GM18511 (cell line): ENCODE data around the gene SERPINE3.

Source experiments
- ATAC-seq: cut with Tn5 transposase; IDR thresholded peaks from one replicate; pipeline ENCODE4 v1.9.1; 2021; ENCODE audit warnings: mild to moderate bottlenecking, moderate library complexity; ENCODE audit not compliant: unreplicated experiment

SERPINE3 gene

DNA sequence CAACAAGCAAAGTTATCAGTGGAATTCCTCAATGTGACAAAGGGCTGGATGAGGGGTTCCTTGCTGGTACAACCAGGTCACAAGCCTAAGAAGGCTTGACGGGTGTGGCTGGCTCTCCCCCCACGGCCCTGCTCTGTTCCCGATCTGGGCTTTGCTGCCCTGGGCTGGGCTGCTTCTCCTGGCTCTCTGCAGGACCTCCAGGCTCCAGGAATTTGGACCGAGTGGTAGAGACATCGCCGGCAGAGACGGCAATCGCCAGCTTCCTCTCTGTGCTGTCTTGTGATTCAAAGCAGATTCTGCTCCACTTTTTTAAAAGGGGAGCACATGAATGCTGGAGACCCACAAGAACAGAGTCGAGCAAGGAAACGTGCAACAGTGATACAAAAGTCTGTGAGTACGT is at the start of gene SERPINE3:
TSS of gene SERPINE3 (plus strand) at position 338 of the 400 bp plus-strand sequence. CDS start 1,401 bp downstream, outside the sequence.
- no peak for ATAC-seq

DNA sequence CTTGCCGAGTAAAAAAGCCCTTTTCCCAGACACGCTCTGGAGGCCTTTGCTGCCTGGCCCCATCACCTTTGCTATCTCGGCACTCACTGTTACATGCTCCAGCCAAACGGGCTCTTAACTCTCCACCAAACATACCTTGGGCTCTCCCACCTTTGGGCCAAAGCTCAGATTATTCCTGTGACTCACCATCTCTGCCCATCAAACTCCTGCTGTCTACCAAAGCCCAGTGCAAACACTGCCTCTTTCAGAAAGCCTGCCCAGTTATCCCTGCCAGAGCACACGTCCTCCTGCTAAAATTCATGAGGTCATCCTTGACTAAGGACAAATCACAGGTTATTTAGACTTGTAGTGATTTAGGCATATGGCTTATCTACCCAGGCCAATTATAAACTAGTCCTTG is 48.1 kb upstream of the SERPINE3 start:
- no peak for ATAC-seq

DNA sequence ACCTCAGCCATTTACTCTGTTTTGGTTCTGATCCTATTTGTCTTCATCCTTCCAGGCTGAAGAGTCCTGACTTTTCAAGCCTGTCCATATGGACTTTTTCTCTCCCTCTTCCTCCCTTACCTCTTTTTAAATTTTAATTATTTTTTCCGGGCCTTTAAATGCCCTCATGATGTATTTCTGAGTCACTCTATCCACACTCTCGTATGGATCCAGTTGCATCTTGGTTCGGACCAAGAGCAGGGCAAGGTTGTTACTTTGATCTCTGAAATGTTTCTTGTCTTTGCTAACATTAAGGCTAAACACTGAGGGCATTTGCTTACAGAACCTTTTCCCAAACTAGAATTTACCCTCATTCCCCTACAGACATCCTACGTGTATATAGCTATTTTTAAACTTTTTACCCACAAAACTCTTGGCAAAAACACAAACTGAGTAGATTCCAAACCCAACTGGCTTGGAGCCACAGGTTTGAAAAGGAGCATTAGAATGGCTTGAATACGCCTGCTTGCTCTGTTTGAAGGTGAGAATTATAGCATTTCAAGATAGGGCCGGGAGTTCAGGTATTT is 47.4 kb upstream of the SERPINE3 start:
- no peak for ATAC-seq

DNA sequence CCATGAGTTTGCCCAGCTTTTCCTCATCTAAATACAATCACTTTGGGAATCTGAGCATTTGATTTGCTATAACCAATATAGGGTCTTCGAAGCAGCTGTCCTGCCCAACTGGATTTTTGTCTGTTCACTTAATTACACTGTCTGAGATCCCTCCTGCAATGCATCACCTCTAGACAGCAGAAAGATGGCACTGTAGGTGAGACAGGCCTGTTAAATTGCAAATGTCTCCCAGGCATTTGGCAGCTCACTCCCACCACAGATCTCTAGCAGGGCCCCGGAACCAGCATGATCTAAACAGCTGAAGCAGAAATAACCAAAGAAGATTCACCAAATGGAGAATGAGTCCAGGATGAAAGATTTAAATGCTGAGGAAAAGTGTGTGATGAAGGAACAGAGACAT is 41.9 kb upstream of the SERPINE3 start:
- no peak for ATAC-seq

DNA sequence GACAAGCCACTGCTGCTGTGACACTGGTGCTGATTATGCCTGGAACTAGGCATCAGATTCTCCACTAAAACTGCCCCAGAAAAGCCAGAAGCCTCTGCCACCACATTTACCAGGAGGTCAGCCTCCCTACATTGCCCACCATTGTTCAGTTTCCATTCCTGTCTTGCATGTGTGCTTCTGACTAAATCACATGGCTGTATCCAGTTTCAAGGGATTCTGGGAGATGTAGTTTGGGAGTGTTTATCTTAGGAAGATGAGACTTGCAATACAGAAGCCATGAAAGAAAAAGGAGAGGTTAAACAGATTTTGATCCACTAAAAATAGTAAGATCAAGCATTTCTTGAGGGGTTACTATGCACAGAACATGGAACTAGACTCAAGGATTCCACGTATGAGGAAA is 40.7 kb upstream of the SERPINE3 start:
- ATAC-seq = no peak

DNA sequence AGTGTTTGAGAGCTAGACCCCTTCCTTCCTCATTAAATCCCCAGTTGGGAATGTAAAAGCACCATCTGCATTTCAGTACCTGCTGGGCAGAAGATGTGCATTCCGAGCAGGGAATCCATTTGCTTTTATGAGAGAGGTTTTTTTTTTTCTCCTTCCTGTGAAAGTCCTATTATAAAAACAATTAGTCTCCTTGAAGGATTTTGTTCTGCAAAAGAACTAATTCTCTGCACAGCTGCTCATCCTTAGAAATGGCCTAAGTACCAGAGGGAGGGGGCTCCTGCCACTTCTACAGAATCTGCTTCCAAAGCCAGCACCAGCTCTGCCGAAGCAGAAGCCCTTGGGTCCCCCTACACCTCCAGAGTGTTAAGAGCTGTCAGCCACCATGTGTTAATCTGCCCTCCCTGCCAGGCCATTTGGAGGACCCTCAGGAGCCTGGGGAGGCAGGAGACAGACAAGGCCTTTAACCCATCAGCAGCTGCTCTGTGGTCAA is 36.4 kb upstream of the SERPINE3 start:
- no peak for ATAC-seq

DNA sequence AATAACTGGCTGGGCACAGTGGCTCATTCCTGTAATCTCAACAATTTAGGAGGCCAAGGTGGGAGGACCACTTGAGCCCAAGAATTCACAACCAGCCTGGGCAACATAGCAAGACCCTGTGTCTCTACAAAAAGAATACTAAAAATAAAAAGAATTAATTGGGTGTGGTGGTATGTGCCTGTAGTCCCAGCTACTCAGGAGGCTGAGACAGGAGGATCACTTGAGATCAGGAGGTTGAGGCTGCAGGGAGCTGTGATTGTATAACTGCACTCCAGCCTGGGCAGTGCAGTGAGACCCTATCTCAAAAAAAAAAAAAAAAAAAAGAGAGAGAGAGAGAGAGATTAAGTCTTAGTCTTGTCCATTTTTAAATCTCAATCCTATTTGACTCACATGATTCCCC is 35.6 kb upstream of the SERPINE3 start:
- ATAC-seq = no peak

DNA sequence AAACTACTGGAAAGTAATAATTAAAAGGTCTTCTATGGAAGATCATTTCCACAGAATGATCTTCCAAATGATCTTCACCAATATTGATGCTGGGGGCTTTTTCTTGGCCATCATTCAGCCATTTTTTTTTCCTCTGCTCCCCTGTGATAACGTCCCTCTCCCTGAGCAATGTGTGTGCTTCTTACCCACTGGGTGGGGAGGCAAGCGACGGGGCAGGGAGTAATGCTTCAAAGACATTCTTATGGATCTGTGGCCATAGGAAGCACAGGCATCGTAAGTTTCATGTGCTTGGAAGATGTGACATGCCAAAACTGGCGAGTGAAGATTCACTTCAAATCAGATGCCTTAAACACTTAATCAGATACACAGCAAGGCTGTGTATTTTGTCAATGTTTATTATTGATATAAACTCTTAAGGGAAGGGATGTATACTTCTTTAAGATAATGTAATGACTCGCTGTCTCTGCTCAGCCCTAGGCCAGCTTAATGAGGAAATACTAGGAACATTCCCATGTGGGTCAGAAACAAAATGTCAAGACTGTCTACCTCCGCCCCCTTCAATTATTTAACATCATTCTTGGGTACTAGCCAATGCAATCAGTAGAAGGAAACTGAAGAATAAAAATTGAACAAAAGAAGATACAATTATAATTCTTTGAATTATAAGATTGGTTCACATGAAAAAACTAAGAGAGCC is 34.1 kb upstream of the SERPINE3 start:
- no peak for ATAC-seq

DNA sequence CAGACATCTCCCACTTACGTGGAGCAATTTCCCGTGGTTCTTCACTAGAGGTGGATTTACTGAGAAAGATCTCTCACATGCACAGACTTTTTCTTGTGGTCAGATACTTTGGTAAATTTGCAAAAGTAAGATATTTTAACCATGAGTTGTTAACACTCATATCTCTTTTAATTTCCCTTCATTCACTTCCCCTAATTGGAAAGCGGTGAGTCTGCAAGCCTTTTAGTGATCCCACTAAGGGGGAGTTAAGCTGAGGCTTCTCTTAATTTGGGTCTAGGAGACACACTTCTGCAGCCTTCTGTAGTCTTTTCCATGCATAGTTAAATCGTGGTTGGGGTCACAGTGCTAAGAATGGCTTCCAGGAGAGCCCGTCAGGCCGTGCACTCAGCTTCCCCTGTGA is 30.7 kb upstream of the SERPINE3 start:
- no peak for ATAC-seq

DNA sequence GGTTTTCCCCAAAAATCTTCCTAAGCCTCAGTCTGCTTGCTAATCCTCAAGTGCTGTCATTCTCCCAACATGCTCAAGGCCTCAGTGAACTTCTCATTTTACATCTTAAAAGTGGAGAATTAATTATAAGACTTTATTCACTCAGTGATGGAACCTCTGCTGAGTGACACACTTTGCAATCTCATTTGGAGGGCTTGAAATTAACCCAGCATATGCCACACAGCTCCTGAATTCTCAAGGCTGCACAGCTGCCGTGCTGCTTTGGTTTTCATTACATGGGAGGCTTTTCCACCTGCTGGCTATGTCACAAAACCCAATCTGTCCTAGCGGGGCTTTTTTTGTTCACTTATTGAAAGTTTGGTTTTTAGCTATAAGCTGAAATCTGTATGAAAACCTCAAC is 28.3 kb upstream of the SERPINE3 start:
- no peak for ATAC-seq

DNA sequence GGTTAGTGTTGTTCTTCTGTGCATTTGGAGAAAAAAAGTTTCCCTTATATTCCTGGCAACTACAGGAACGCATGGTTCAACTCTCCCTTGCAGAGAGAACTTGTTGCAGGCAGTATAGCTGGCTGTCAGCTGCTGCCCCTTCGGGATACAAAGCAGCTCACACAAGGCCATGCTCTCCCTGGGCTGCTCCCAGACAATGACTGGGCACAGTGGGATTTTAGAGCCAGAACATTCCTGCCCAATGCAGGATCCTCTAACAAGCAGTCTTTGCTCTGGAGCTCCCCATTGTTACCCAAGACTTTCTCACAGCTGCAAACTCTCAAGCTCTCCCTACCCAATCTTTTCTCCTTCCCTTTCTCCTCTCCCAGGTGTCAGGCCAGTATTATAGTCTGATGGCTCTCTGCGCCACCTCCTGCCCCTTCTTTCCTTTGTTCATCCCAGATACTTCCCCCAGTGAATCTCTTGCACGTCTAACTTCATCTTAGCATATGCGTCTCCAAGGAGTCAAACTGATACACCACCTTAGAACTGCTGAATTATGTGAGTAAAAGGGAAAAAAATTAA is 27.5 kb upstream of the SERPINE3 start:
- ATAC-seq = no peak

DNA sequence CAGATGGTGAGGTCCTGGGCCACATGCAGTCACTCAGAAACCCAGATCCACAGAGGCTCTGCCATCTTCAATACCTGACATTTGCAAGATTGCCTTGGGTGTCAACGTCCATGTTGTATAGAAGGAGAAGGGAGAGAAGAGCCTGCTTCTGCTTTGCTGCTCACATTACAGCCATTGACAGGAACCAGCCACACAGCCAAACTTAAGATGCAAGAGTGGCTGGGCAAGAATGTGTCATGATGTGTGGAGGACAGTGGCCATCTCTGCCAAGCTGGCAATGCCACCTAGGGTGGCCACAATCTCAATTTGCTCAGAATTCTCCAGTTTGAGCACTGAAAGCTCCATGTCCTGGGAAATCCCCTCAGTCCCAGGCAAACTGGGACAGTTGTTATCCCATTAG is 25.9 kb upstream of the SERPINE3 start:
- ATAC-seq = no peak

DNA sequence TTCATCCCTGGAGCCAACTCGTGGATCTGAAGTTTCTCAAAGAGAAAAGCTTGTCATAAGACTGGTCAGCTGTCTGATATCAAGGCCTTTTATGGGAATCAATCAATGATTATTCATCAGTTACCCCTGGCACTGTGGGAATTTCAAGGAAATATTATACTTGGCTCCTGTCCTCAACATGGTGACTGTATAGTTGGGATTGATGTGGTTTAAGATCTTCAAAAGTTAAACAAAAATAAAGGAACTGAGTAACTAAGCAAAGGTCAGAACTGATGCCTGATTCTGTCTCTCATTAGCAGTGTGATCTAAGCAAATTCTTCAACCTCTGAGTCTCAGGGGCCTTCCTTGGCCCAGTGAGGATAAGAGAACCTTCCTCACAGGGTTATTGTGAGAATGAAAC is 22.2 kb upstream of the SERPINE3 start:
- no peak for ATAC-seq

DNA sequence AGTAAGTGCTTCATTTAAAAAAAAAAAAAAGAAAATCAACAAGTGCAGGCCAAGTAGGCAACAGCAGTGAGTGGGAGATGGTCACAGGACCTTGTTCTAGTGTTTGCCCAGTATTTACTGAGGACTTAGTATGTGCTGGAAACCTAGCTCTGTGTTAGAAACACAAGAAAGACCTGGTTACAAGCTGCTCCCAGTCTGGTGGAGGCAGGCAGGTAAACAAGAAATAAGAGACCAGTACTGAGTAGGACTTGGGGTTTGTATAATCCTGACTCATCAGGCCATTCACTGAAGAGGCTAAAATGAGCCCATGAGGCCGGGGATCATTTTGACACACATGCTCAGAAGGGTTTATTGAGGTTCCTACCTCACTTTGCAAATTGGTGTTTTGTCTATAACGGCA is 21.5 kb upstream of the SERPINE3 start:
- ATAC-seq = no peak

DNA sequence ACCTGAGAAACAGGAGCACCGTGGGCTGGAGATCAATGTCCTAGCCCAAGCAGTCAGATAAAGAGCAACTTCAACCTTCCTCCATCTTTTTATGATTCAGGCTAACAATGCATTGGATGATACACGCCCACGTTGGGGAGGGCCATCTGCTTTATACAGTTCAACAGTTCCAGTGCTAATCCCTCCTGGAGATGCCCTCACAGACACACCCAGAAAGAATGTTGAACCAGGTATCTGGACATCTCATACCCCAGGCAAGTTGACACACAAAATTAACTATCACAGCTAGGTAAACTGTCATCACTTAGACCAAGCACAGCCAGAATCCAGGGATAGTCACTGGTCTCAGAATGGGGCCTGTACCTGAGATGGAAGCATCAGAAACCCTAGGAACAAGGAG is 20.6 kb upstream of the SERPINE3 start:
- no peak for ATAC-seq

DNA sequence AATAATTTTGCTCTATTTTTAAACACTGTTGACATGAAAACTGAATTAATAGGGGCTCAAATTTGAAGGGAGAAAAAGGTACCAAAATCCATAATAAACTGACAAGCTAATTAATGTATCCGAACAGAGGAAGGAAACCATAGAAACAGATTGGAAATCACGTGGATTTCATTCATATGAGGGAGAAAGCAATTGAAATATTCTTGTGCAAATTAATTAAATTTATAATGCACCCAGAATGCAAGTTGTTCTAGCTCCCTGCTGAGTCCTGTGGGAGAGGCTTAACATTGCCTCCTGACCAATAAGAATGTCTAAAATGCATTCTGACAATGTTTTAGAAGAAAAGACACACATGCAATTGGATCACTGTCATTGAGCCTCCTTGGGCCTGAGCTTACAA is 17.7 kb upstream of the SERPINE3 start:
- ATAC-seq = no peak

DNA sequence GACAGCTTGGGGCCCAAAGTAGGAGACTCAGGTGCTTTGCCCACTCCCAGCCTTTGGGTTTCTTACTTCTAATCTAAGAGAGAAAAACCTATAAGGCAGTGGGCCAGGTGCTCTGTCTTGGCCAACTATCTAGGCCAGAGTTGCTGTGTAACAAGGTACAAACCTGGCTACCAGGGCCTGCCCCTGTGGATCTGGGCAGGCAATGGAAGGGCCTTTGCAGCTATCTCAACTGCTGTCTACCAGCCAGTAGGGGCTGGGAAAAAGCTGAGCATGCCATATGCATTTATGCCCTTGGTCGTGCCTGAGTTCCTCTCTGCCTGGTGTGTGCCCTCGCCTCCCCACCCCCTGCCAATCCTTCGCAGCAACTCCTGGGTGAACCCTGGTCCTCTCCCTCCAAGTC is 16.7 kb upstream of the SERPINE3 start:
- no peak for ATAC-seq

DNA sequence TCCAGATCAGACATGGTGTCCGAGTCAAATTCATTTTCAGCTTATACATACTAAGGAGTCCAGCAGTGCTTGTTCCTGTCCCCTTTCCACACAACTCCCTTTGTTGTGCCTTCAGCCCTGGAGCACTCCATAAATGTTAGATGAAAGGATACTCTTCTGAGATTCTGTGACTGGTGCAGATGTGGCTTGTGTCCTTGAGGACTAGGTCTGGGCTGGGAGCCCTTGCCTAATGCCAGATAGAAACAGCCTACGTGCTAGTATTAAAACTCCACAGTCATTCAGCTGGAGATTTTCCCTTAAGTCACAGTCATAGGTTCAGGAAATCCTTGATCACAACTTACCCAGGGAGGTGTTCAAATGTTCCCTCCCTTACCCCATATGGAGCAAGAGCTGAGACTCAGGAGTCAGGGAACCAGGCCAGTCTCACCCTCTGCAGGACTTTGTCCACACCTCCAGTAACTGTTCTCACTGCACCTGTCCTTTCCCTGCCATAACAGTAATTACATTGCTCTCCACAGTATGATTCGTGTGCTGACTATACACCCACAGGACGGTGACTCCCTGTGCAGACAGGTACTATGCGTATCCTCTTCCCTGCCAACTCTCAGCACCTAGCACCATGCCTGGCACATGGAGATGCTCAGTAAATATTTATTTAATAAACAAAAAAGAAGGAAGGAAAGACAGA is 15.5 kb upstream of the SERPINE3 start:
- ATAC-seq = no peak

DNA sequence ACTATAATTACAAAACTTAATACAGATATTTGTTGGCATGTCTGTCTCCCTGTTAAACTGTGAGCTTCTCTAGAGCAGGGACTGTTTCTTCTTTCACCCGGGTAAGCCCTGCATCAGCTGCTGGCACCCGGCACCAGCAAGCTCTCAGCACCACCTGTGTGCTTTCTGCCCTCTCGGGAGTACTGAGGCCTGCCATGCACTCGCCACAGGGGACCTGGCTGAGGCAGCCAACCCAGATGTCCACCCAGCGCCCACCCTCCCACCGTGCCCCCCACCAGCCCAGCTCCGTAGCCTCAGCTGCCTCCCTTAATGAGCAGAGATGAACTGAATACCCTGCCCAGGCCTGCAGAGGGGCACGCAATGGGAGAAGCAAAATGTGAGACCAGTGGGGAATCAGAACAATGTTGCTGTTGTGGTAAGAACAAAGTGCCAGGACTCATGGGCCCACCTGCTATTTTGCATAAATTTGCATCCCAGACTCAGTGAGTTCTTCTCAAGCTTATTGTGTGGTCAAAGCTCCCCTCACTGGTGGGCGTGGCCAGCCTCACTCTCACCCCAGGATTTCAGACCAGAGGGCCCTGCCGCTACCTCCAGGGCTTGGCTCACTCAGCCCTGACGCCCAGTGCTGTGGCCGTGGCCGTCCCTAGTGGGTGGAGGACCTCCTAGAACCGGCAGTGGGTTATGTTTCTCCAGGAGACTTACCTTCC is 14.6 kb upstream of the SERPINE3 start:
- peak; percentile 75 for ATAC-seq

DNA sequence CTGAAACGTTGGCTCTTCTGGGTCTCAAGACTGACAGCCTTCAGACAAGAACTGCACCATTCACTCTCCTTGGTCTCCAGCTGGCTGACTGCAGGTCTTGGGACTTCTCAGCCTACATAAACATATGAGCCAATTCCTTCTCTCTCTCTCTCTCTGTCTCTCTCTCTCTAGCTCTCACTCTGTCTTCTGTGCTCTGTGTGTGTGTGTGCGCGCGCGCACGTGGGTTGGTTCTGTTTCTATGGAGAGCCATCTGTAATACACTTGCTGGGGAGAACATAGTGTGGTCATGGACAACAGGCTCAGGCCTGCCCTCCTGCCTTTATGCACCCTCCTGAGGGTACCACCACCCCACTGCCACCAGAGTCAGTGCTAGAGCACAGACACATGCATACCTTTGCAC is 13.7 kb upstream of the SERPINE3 start:
- no peak for ATAC-seq

DNA sequence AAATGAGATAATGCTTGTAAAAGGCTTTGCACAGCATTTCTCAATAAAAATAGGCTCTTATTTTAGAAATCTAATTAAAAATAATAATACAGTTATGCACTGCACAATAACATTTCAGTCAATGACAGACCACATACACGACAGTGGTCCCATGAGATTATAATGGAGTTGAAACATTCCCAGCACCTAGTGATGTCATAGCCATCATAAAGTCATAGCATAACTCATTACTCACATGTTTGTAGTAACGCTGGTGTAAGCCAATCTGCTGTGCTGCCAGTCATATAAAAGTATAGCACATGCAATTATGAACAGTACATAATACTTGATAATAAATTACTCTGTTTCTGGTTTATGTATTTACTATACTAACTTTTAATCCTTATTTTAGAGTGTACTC is 12.7 kb upstream of the SERPINE3 start:
- no peak for ATAC-seq
